NB4 (cell line): Measurements from ENCODE around the gene TFAP2A.

ENCODE experiments used
- POLR2A ChIP-seq: IDR thresholded peaks from 2 replicates; pipeline ENCODE4 v1.6.1; 2011; ENCODE audit warnings: mild to moderate bottlenecking; ENCODE audit not compliant: insufficient read length; ENCODE audit errors: extremely low read depth
- TF ChIP-seq, protein P1 (sequence below): IDR thresholded peaks from one replicate; pipeline ENCODE4 v1.5.1; 2012; ENCODE audit warnings: low read depth, low read length

DNA sequence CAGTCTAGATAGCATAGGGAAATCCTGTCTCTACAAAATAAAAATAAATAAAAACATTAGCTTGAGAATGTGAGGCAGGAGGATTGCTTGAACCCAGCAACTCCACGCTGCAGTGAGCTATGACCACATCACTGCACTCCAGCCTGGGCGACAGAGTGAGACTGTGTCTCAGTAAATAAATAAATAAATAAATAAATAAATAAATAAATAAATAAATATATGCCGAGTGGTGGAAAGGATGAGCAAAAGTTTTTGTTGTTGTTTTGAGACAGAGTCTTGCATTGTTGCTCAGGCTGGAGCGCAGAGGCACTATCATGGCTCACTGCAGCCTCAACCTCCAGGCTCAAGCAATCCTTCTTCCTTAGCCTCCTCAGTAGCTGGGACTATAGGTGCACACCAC, 53.4 kb downstream of the TFAP2A start:
- TF ChIP-seq POLR2A: no peak
- TF ChIP-seq, protein P1, sequence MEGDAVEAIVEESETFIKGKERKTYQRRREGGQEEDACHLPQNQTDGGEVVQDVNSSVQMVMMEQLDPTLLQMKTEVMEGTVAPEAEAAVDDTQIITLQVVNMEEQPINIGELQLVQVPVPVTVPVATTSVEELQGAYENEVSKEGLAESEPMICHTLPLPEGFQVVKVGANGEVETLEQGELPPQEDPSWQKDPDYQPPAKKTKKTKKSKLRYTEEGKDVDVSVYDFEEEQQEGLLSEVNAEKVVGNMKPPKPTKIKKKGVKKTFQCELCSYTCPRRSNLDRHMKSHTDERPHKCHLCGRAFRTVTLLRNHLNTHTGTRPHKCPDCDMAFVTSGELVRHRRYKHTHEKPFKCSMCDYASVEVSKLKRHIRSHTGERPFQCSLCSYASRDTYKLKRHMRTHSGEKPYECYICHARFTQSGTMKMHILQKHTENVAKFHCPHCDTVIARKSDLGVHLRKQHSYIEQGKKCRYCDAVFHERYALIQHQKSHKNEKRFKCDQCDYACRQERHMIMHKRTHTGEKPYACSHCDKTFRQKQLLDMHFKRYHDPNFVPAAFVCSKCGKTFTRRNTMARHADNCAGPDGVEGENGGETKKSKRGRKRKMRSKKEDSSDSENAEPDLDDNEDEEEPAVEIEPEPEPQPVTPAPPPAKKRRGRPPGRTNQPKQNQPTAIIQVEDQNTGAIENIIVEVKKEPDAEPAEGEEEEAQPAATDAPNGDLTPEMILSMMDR: no peak
